Naive B cell (primary cell): ENCODE measurements around the gene ACAP3. TPM values are rescaled to one million over a fixed set of nuclear protein-coding genes. Genes with fewer than 3 reads are reported as not detected.
A peak's percentile ranks its signal among the peaks of the same experiment; 100 is the strongest.

Source experiments
- ATAC-seq, 2 donors: fragments of 150-1000 bp; cut with Tn5 transposase; 2 replicates each; pipeline ENCODE4 v1.10.0; 2021; ENCODE audit warnings: low read depth in 2 of 2, mild to moderate bottlenecking in 2 of 2, moderate library complexity in 2 of 2
- DNase-seq: peaks from one replicate; pipeline ENCODE4 v3.0.0; 2022
- H3K27ac Mint-ChIP-seq, 6 donors: one replicate each; pipeline ENCODE4 v1.8.0; 2020 to 2022; ENCODE audit warnings: mild to moderate bottlenecking in 6 of 6, mixed read lengths in 6 of 6, moderate library complexity in 5 of 6, inconsistent platforms in 2 of 6
- H3K27me3 Mint-ChIP-seq, 3 donors: one replicate each; pipeline ENCODE4 v1.8.0; 2021 to 2022; ENCODE audit warnings: mixed read lengths in 3 of 3, mild to moderate bottlenecking in 1 of 3
- H3K36me3 Mint-ChIP-seq, 2 donors: one replicate each; pipeline ENCODE4 v1.8.0; 2020 to 2022; ENCODE audit warnings: mixed read lengths in 2 of 2, inconsistent platforms in 1 of 2, mild to moderate bottlenecking in 1 of 2
- H3K4me1 Mint-ChIP-seq, 3 donors: one replicate each; pipeline ENCODE4 v1.8.0; 2020 to 2022; ENCODE audit warnings: mixed read lengths in 3 of 3, inconsistent platforms in 1 of 3, mild to moderate bottlenecking in 1 of 3, moderate library complexity in 1 of 3
- H3K4me3 Mint-ChIP-seq, 8 donors: one replicate each; pipeline ENCODE4 v1.8.0; 2020 to 2022; ENCODE audit warnings: mild to moderate bottlenecking in 8 of 8, mixed read lengths in 8 of 8, moderate library complexity in 8 of 8, inconsistent platforms in 2 of 8
- H3K9me3 Mint-ChIP-seq, 7 donors: one replicate each; pipeline ENCODE4 v1.8.0; 2020 to 2022; ENCODE audit warnings: mixed read lengths in 7 of 7, mild to moderate bottlenecking in 5 of 7, inconsistent platforms in 2 of 7, moderate library complexity in 1 of 7
- polyA plus RNA-seq, 6 donors: library from polyadenylated mRNA; unstranded; fragments of 300-500 nt; fragmentation: Illumina TruSeq; gene quantifications; one replicate each; pipeline ENCODE4 v1.2.3, GENCODE V29; 2021; ENCODE audit warnings: low read depth in 6 of 6

Gene ACAP3
- polyA plus RNA-seq, 6 donors from 2014 or later: 1.9 to 7.2 (median 3.1) TPM

GRCh38 chr1:1331068-1331965 is 23.6 kb upstream of the ACAP3 start, which contains the start of gene TAS1R3:
TAS1R3 (plus strand) TSS chr1:1331280; CDS start chr1:1331346, 66 bp downstream.
- ATAC-seq (no peak), DNase-seq (no peak)
- H3K9me3 Mint-ChIP-seq: no peaks in the 10 kb centered on the region
- peak within 1 kb of the TSS in 1 of 8 donors; percentile 64 for H3K4me3 Mint-ChIP-seq
- peak within 1 kb of the TSS in 1 of 6 donors; percentile 41 for H3K27ac Mint-ChIP-seq
- H3K36me3 Mint-ChIP-seq: no peaks in the 10 kb centered on the region
- H3K4me1 Mint-ChIP-seq: peaks cover under 1 to 3% (median 3%) of the 10 kb centered on the region in 3 donors
- no peaks in the 10 kb centered on the region for H3K27me3 Mint-ChIP-seq

- Mint-ChIP-seq H3K36me3 (no peaks in the 10 kb centered on the region), H3K27me3 (no peaks in the 10 kb centered on the region), H3K4me1 (peaks cover 4 to 11% (median 10%) of the 10 kb centered on the region in 3 donors), H3K9me3 (no peaks in the 10 kb centered on the region), H3K27ac (no peak overlapping the region), H3K4me3 (peak overlapping the region in 1 of 8 donors; percentile 64)
- DNase-seq (no peak), ATAC-seq (no peak)
These were observed 22.8 kb upstream of the ACAP3 start for GRCh38 chr1:1330366-1331067.

GRCh38 chr1:1329304-1330210 is 21.8 kb upstream of the ACAP3 start:
- Mint-ChIP-seq H3K27me3 (no peaks in the 10 kb centered on the region), H3K4me1 (peaks cover 4 to 14% (median 13%) of the 10 kb centered on the region in 3 donors), H3K9me3 (no peaks in the 10 kb centered on the region), H3K27ac (no peak overlapping the region), H3K36me3 (no peaks in the 10 kb centered on the region), H3K4me3 (peak overlapping the region in 1 of 8 donors; percentile 64)
- no peak for ATAC-seq
- no peak for DNase-seq

- Mint-ChIP-seq H3K27ac (no peak overlapping the region), H3K4me1 (peaks cover 9 to 19% (median 17%) of the 10 kb centered on the region in 3 donors), H3K9me3 (no peaks in the 10 kb centered on the region), H3K4me3 (no peak overlapping the region), H3K36me3 (no peaks in the 10 kb centered on the region), H3K27me3 (no peaks in the 10 kb centered on the region)
- DNase-seq (no peak), ATAC-seq (no peak)
These were observed 20.5 kb upstream of the ACAP3 start for GRCh38 chr1:1328254-1328653.

GRCh38 chr1:1327291-1327690 is 19.6 kb upstream of the ACAP3 start:
- no peak for DNase-seq
- H3K27ac Mint-ChIP-seq: no peak overlapping the region
- no peak for ATAC-seq
- peaks cover 15 to 29% (median 19%) of the 10 kb centered on the region in 3 donors for H3K4me1 Mint-ChIP-seq
- no peaks in the 10 kb centered on the region for H3K9me3 Mint-ChIP-seq
- H3K27me3 Mint-ChIP-seq: no peaks in the 10 kb centered on the region
- H3K36me3 Mint-ChIP-seq: no peaks in the 10 kb centered on the region
- peak overlapping the region in 2 of 8 donors; percentile 24 to 58 for H3K4me3 Mint-ChIP-seq

GRCh38 chr1:1326075-1326605 is 18.4 kb upstream of the ACAP3 start:
- DNase-seq (no peak), ATAC-seq (no peak)
- Mint-ChIP-seq H3K4me1 (peaks cover 19 to 34% (median 23%) of the 10 kb centered on the region in 3 donors), H3K27me3 (no peaks in the 10 kb centered on the region), H3K36me3 (no peaks in the 10 kb centered on the region), H3K27ac (peak overlapping the region in 1 of 6 donors; percentile 87), H3K9me3 (no peaks in the 10 kb centered on the region), H3K4me3 (peak overlapping the region; percentile 36 to 85 (median 70))

- Mint-ChIP-seq H3K27me3 (no peaks in the 10 kb centered on the region), H3K4me3 (peak overlapping the region; percentile 57 to 85 (median 78)), H3K4me1 (peaks cover 19 to 34% (median 23%) of the 10 kb centered on the region in 3 donors), H3K27ac (peak overlapping the region in 3 of 6 donors; percentile 50 to 87 (median 71)), H3K9me3 (no peaks in the 10 kb centered on the region), H3K36me3 (no peaks in the 10 kb centered on the region)
- ATAC-seq (no peak), DNase-seq (no peak)
These were observed 17.8 kb upstream of the ACAP3 start for GRCh38 chr1:1325288-1326074.

GRCh38 chr1:1324524-1325287 is 17.0 kb upstream of the ACAP3 start, which contains the start of the genes CPTP and INTS11:
CPTP (plus strand) TSS chr1:1324802; CDS start chr1:1326911, 2,109 bp downstream.
INTS11 (minus strand) TSS chr1:1324660; CDS start chr1:1324608, 52 bp downstream.
- Mint-ChIP-seq H3K27me3 (no peaks in the 10 kb centered on the region), H3K27ac (peak within 1 kb of the TSS in 5 of 6 donors; percentile 2 to 98 (median 81)), H3K9me3 (no peaks in the 10 kb centered on the region), H3K4me3 (peak within 1 kb of the TSS; percentile 85 to 96 (median 90)), H3K36me3 (no peaks in the 10 kb centered on the region), H3K4me1 (peaks cover 19 to 41% (median 26%) of the 10 kb centered on the region in 3 donors)
- ATAC-seq: peak; percentile 87 to 91
- peak; percentile 94 for DNase-seq

GRCh38 chr1:1324084-1324523 is 16.4 kb upstream of the ACAP3 start:
- Mint-ChIP-seq H3K4me3 (peak overlapping the region in 7 of 8 donors; percentile 45 to 96 (median 89)), H3K27me3 (no peaks in the 10 kb centered on the region), H3K4me1 (peaks cover 19 to 47% (median 29%) of the 10 kb centered on the region in 3 donors), H3K27ac (peak overlapping the region in 1 of 6 donors; percentile 89), H3K36me3 (no peaks in the 10 kb centered on the region), H3K9me3 (no peaks in the 10 kb centered on the region)
- DNase-seq (no peak), ATAC-seq (peak; percentile 29 to 34)

GRCh38 chr1:1322952-1323351 is 15.2 kb upstream of the ACAP3 start:
- DNase-seq (no peak), ATAC-seq (no peak)
- peak overlapping the region in 2 of 6 donors; percentile 82 to 89 for H3K27ac Mint-ChIP-seq
- no peaks in the 10 kb centered on the region for H3K27me3 Mint-ChIP-seq
- H3K4me3 Mint-ChIP-seq: peak overlapping the region; percentile 85 to 93 (median 87)
- H3K36me3 Mint-ChIP-seq: no peaks in the 10 kb centered on the region
- H3K4me1 Mint-ChIP-seq: peaks cover 19 to 49% (median 30%) of the 10 kb centered on the region in 3 donors
- H3K9me3 Mint-ChIP-seq: no peaks in the 10 kb centered on the region

- Mint-ChIP-seq H3K36me3 (no peaks in the 10 kb centered on the region), H3K4me3 (peak overlapping the region; percentile 71 to 86 (median 79)), H3K27me3 (no peaks in the 10 kb centered on the region), H3K9me3 (no peaks in the 10 kb centered on the region), H3K27ac (peak overlapping the region in 3 of 6 donors; percentile 47 to 82 (median 78)), H3K4me1 (peaks cover 19 to 49% (median 30%) of the 10 kb centered on the region in 3 donors)
- DNase-seq (no peak), ATAC-seq (no peak)
These were observed 14.7 kb upstream of the ACAP3 start for GRCh38 chr1:1322418-1322817.
